NCI-H2196 (cell line): ENCODE results near the gene RBM24.
"Not testable (repeated sequence)": the region's sequence is repeated elsewhere in the genome, so short reads cannot be mapped to it uniquely, and the experiment has no call there.

Experiments
- DNase-seq: peaks from one replicate; lab custom pipeline; 2025; ENCODE audit not compliant: unreplicated experiment; lab: John Stamatoyannopoulos, UW

RBM24 gene

GRCh38 chr6:17289630-17290061, 8.5 kb downstream of the RBM24 start:
- no peak for DNase-seq

GRCh38 chr6:17291778-17292177, 10.6 kb downstream of the RBM24 start:
- no peak for DNase-seq

- DNase-seq, result no peak
Measured at GRCh38 chr6:17292600-17293133, 11.5 kb downstream of the RBM24 start.

- DNase-seq, result no peak
Measured at GRCh38 chr6:17293395-17293794, 12.2 kb downstream of the RBM24 start.

- no peak for DNase-seq
Measured at GRCh38 chr6:17297271-17298080, 16.3 kb downstream of the RBM24 start.

- no peak for DNase-seq
Measured at GRCh38 chr6:17298257-17298656, 17.1 kb downstream of the RBM24 start.

- DNase-seq, result no peak
Measured at GRCh38 chr6:17299222-17299621, 18.1 kb downstream of the RBM24 start.

- DNase-seq, result no peak
Measured at GRCh38 chr6:17299750-17300149, 18.6 kb downstream of the RBM24 start.

- no peak for DNase-seq
Measured at GRCh38 chr6:17300637-17301036, 19.5 kb downstream of the RBM24 start.

GRCh38 chr6:17303444-17303843, 22.3 kb downstream of the RBM24 start:
- no peak for DNase-seq

- no peak for DNase-seq
Measured at GRCh38 chr6:17305219-17306001, 24.2 kb downstream of the RBM24 start.

GRCh38 chr6:17311595-17312311, 30.6 kb downstream of the RBM24 start:
- DNase-seq, result no peak

- not testable (repeated sequence) for DNase-seq
Measured at GRCh38 chr6:17313238-17313637, 32.1 kb downstream of the RBM24 start.

GRCh38 chr6:17313971-17314370, 32.8 kb downstream of the RBM24 start:
- no peak for DNase-seq

GRCh38 chr6:17315262-17315661, 34.1 kb downstream of the RBM24 start:
- no peak for DNase-seq

- no peak for DNase-seq
Measured at GRCh38 chr6:17318435-17319165, 37.4 kb downstream of the RBM24 start.

GRCh38 chr6:17320266-17320665, 39.1 kb downstream of the RBM24 start:
- not testable (repeated sequence) for DNase-seq

- no peak for DNase-seq
Measured at GRCh38 chr6:17331238-17331637, 50.1 kb downstream of the RBM24 start.

GRCh38 chr6:17334265-17334664, 53.1 kb downstream of the RBM24 start:
- no peak for DNase-seq

- no peak for DNase-seq
Measured at GRCh38 chr6:17336425-17336824, 55.3 kb downstream of the RBM24 start.

- DNase-seq, result no peak
Measured at GRCh38 chr6:17339308-17339670, 58.1 kb downstream of the RBM24 start.
